Measurements from ENCODE around the gene SCNN1B. TPM values are rescaled to one million over a fixed set of nuclear protein-coding genes. Genes with fewer than 3 reads are reported as not detected.
"Not testable (repeated sequence)": the region's sequence is repeated elsewhere in the genome, so short reads cannot be mapped to it uniquely, and the experiment has no call there.

SCNN1B gene
- total RNA-seq, 2 donors from 2014 or later: 27.7 to 94.7 TPM

DNA sequence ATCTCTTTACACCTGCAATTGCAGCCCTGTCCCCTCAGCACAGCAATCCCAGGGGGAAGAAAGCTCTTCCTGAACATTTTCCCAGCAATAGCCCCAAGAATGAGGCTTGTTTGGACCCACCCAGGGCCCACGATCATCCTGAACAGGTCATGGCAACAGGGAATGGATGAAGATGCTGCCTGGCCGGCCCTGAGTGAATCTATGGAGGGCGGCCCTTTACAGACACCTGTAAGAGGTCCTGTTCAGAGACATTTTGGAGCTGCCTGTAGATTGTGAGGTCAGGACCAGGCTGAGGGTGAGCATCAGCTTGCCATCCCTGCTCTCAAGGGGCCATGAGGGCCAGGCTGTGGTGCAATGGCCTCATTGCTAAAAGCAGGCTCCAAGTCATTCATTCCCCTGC lies 81.8 kb downstream of the SCNN1B start:
- no peak overlapping the region for H3K4me3 ChIP-seq
- H3K36me3 ChIP-seq: no peaks in the 10 kb centered on the region
- no peaks in the 10 kb centered on the region for H3K4me1 ChIP-seq
- no peaks in the 10 kb centered on the region for H3K9me3 ChIP-seq
- DNase-seq: no peak
- no peak overlapping the region for H3K27ac ChIP-seq
- no peak for TF ChIP-seq CTCF (IDR thresholded peaks at IDR 0.05)
- no peak overlapping the region for H3K9ac ChIP-seq (ENCODE audit: low read depth in 2 of 2, low read length in 2 of 2)
- H3K27me3 ChIP-seq: no peaks in the 10 kb centered on the region
- intact Hi-C loops (cut with DNase I): no loop called here

DNA sequence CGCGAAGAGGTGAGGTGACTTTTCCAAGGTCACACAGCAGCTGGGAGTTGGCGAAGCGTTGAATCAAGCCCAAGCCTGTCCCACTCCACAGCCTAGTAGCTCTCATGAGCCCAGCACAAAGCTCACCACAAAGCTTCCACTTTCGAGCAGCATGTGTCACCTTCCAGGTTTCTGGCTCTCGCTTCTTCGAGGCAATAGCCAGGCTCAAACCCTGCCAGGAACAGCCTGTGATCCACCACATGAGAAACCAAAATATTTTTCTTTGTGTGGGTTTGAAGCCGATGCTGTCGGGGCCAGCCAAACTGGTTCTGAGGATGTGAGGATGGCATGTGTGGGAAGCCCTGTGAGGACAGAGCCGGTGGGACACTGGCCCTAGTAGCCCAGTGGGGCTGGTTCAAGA lies 82.8 kb downstream of the SCNN1B start:
- Histone ChIP-seq H3K27ac (no peak overlapping the region), H3K4me1 (no peaks in the 10 kb centered on the region), H3K9ac (ENCODE audit: low read depth in 2 of 2, low read length in 2 of 2) (no peak overlapping the region), H3K27me3 (no peaks in the 10 kb centered on the region), H3K9me3 (no peaks in the 10 kb centered on the region), H3K4me3 (no peak overlapping the region), H3K36me3 (no peaks in the 10 kb centered on the region)
- no peak for TF ChIP-seq CTCF (IDR thresholded peaks at IDR 0.05)
- intact Hi-C loops (cut with DNase I): no loop called here
- no peak for DNase-seq

DNA sequence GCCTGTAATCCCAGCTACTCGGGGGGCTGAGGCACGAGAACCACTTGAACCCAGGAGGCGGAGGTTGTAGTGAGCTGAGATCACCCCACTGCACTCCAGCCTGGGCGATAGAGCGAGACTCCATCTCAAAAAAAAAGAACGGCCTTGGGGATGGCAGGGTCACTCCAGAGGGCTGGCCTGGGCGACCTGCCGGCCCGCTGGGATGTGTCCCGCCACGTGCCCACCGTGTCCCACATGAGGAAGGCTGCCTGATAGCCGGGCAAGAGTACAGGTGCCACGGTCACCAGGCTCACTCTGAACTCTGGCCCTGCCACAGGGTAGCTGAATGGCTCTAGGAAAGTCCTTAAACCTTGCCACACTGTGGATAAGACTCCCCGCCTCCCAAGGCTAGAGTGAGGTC lies 83.3 kb downstream of the SCNN1B start:
- Histone ChIP-seq H3K9me3 (no peaks in the 10 kb centered on the region), H3K4me1 (no peaks in the 10 kb centered on the region), H3K4me3 (no peak overlapping the region), H3K9ac (ENCODE audit: low read depth in 2 of 2, low read length in 2 of 2) (no peak overlapping the region), H3K27ac (no peak overlapping the region), H3K36me3 (no peaks in the 10 kb centered on the region), H3K27me3 (no peaks in the 10 kb centered on the region)
- TF ChIP-seq CTCF (IDR thresholded peaks at IDR 0.05): no peak
- no peak for DNase-seq
- intact Hi-C loops (cut with DNase I): no loop called here

DNA sequence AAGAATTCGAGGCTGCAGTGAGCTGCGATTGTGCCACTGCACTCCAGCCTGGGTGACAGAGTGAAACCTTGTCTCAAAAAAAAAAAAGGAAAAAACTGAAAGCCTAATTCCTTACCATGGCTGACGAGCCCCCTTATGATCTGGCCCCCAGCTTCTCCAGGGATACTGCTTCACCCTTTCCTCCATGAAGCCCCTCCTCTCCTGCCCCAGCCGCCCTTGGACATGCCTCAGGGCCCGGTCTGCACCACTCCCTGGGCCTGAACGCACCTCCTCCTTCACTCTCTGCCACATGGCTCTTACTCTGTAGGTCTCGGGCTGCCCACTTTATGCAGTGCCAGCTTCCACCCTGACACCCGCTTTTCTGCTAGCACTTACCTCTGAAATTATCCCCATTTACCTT lies 85.6 kb downstream of the SCNN1B start:
- DNase-seq: no peak
- intact Hi-C loops (cut with DNase I): no loop called here
- Histone ChIP-seq H3K9ac (ENCODE audit: low read depth in 2 of 2, low read length in 2 of 2) (no peak overlapping the region), H3K36me3 (no peaks in the 10 kb centered on the region), H3K4me1 (no peaks in the 10 kb centered on the region), H3K27ac (no peak overlapping the region), H3K27me3 (no peaks in the 10 kb centered on the region), H3K4me3 (no peak overlapping the region), H3K9me3 (no peaks in the 10 kb centered on the region)
- no peak for TF ChIP-seq CTCF (IDR thresholded peaks at IDR 0.05)

DNA sequence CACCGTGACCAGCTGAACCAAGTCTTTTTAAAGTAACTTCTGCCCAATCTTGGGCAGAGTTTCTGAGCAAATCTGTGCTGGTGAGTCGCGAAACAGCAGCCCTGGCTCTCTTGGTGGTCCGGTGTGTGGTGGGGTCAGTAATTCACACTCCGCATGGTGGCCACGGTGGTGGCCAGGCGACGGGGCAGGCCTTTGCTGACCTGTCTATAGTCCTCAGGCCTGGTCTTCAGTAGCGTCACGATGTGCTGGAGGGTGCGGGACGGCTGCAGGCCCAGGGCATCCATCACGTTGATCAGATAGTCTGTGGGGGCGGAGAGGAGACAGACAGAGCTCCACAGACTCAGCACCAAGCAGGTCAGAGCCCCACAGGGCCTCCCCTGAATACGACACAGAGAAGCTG lies 86.7 kb downstream of the SCNN1B start:
- Histone ChIP-seq H3K4me1 (no peaks in the 10 kb centered on the region), H3K27ac (no peak overlapping the region), H3K27me3 (no peaks in the 10 kb centered on the region), H3K9ac (ENCODE audit: low read depth in 2 of 2, low read length in 2 of 2) (no peak overlapping the region), H3K9me3 (no peaks in the 10 kb centered on the region), H3K36me3 (no peaks in the 10 kb centered on the region), H3K4me3 (no peak overlapping the region)
- DNase-seq: no peak
- intact Hi-C loops (cut with DNase I): no loop called here
- TF ChIP-seq CTCF (IDR thresholded peaks at IDR 0.05): no peak

GRCh38 chr16:23389201-23389600 lies 87.1 kb downstream of the SCNN1B start:
- Histone ChIP-seq H3K27ac (no peak overlapping the region), H3K4me3 (no peak overlapping the region), H3K27me3 (no peaks in the 10 kb centered on the region), H3K9me3 (no peaks in the 10 kb centered on the region), H3K36me3 (no peaks in the 10 kb centered on the region), H3K9ac (ENCODE audit: low read depth in 2 of 2, low read length in 2 of 2) (no peak overlapping the region), H3K4me1 (no peaks in the 10 kb centered on the region)
- TF ChIP-seq CTCF (IDR thresholded peaks at IDR 0.05): no peak
- intact Hi-C loops (cut with DNase I): no loop called here
- no peak for DNase-seq

- intact Hi-C loops (cut with DNase I); H3K36me3 ChIP-seq; DNase-seq: not testable (repeated sequence)
Measured at GRCh38 chr16:23389936-23390335, 87.8 kb downstream of the SCNN1B start.

More at GRCh38 chr16:23389936-23390335, 87.8 kb downstream of the SCNN1B start:
- H3K9ac ChIP-seq (ENCODE audit: low read depth in 2 of 2, low read length in 2 of 2); H3K4me1 ChIP-seq; H3K27ac ChIP-seq; H3K9me3 ChIP-seq; H3K27me3 ChIP-seq; H3K4me3 ChIP-seq: not testable (repeated sequence)

Data from colonic mucosa (tissue), 4 donors.